Mucosa of descending colon (tissue), 3 donors: ENCODE measurements around the gene PTPRJ. TPM values are rescaled to one million over a fixed set of nuclear protein-coding genes. Genes with fewer than 3 reads are reported as not detected.

Source experiments
- ATAC-seq: fragments of 200-7000 bp; cut with Tn5 transposase; one replicate; pipeline ENCODE4 v1.9.1; 2020; ENCODE audit warnings: mild to moderate bottlenecking, moderate library complexity
- DNase-seq, 3 donors: peaks; one replicate each; pipeline ENCODE4 v3.0.0-alpha.2; 2020
- H3K36me3 ChIP-seq: fragments of 200-600 bp; one replicate; pipeline ENCODE4 v1.8.0; 2021; ENCODE audit warnings: low read depth, mild to moderate bottlenecking
- H3K4me1 ChIP-seq: fragments of 200-600 bp; one replicate; pipeline ENCODE4 v1.8.0; 2021; ENCODE audit warnings: low read depth, mild to moderate bottlenecking
- H3K4me3 ChIP-seq: fragments of 200-600 bp; one replicate; pipeline ENCODE4 v1.8.0; 2021; ENCODE audit warnings: mild to moderate bottlenecking
- H3K9me3 ChIP-seq: fragments of 200-600 bp; one replicate; pipeline ENCODE4 v1.8.0; 2021; ENCODE audit warnings: mild to moderate bottlenecking
- CTCF ChIP-seq: fragments of 200-600 bp; IDR thresholded peaks from one replicate; pipeline ENCODE4 v1.8.0; 2022; ENCODE audit warnings: antibody characterized with exemption, mild to moderate bottlenecking
- intact Hi-C, 2 donors: fragments of 100-400 bp; cut with DNase I in 1 of 2; cut with micrococcal nuclease in 1 of 2; formaldehyde crosslinking; loops; one replicate each; pipeline versions ENCODE4 v1.11.0 to v1.11.1; 2022; cut with DNase I, micrococcal nuclease
- total RNA-seq, 3 donors: library from RNA; stranded (reverse); fragmentation: NEBNext Ultra II Directional in 2 of 3; extraction: Animal tissue kit (Norgen Biotek cat#: 25700) in 2 of 3; gene quantifications; one replicate each; pipeline versions ENCODE4 v1.2.1 to v1.2.4, GENCODE V29; 2021 to 2023
- donor health status: DM: no; HTN: no; CAD: no; lungs with moderate emphysema.
- donor health status: DM: no; HTN: no; CAD: no.
- donor health status: DM: no; HTN: yes; CAD: no.

PTPRJ gene
- total RNA-seq, 3 donors from 2014 or later = 27.8 to 54.6 (median 44.0) TPM

- no peaks in the 10 kb centered on the region for H3K36me3 ChIP-seq
- intact Hi-C loops = loop anchor here in 1 of 2 donors (5.0 kb wide), 1 partner anchor 168 kb away; no protein-coding TSS in a partner anchor
- TF ChIP-seq CTCF = no peak
- DNase-seq = no peak
- no peak for ATAC-seq
- H3K4me3 ChIP-seq = no peak overlapping the region
- H3K9me3 ChIP-seq = no peaks in the 10 kb centered on the region
- peaks cover 57% of the 10 kb centered on the region for H3K4me1 ChIP-seq
Observed at GRCh38 chr11:48105096-48105990, 125.0 kb downstream of the PTPRJ start.

- no peak for TF ChIP-seq CTCF
- DNase-seq = no peak
- intact Hi-C loops = loop anchor here in 1 of 2 donors (5.0 kb wide), 1 partner anchor 169 kb away; no protein-coding TSS in a partner anchor
Observed at GRCh38 chr11:48106166-48106565, 125.8 kb downstream of the PTPRJ start.

GRCh38 chr11:48107188-48107704 lies 126.9 kb downstream of the PTPRJ start:
- peaks cover 43% of the 10 kb centered on the region for H3K4me1 ChIP-seq
- no peaks in the 10 kb centered on the region for H3K36me3 ChIP-seq
- no peaks in the 10 kb centered on the region for H3K9me3 ChIP-seq
- DNase-seq = peak in 1 of 3 donors; percentile 70
- peak; percentile 4 for ATAC-seq
- TF ChIP-seq CTCF = no peak
- intact Hi-C loops = loop anchor here in 1 of 2 donors (5.0 kb wide), 1 partner anchor 170 kb away; no protein-coding TSS in a partner anchor
- no peak overlapping the region for H3K4me3 ChIP-seq

More at GRCh38 chr11:48106166-48106565, 125.8 kb downstream of the PTPRJ start:
- H3K9me3 ChIP-seq = no peaks in the 10 kb centered on the region
- ATAC-seq = no peak
- peaks cover 53% of the 10 kb centered on the region for H3K4me1 ChIP-seq
- no peak overlapping the region for H3K4me3 ChIP-seq
- H3K36me3 ChIP-seq = no peaks in the 10 kb centered on the region

GRCh38 chr11:48108231-48109045 lies 128.1 kb downstream of the PTPRJ start:
- Histone ChIP-seq H3K4me1 (peaks cover 33% of the 10 kb centered on the region), H3K4me3 (no peak overlapping the region), H3K9me3 (no peaks in the 10 kb centered on the region), H3K36me3 (no peaks in the 10 kb centered on the region)
- DNase-seq (no peak), ATAC-seq (no peak)
- intact Hi-C loops = loop anchor here in 1 of 2 donors (5.0 kb wide), 1 partner anchor 171 kb away; no protein-coding TSS in a partner anchor
- no peak for TF ChIP-seq CTCF

DNA sequence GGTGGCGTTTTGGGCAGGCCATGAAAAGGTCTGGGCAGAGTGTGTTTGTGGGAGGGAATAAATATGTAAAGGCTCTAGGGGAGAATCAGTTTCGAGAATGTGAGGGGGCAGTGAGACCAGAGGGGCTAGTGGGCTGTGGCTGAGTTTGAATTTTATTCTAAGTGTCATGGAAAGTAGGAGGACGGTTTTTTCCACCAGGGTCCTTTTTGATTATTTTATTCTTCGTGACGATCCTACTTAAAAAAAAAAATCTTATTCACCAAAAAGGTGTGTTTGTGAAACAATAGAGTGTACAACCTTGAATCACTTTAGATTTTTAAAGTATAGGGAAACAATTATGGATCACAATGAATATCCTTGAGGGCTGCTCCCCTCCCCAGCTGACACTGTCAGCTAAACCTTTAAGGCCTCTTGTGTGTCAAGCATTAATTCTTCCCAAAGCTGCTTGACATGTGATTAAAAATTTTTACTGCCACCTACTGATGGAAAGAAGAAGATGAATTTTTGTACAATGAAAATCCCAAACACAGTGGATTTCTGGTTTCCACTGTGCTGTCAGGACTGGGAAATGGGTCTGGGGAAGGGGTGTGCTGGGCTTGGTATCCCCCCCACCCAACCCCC lies 128.8 kb downstream of the PTPRJ start:
- no peak overlapping the region for H3K4me3 ChIP-seq
- DNase-seq (no peak), ATAC-seq (peak; percentile 55)
- no peak for TF ChIP-seq CTCF
- no peaks in the 10 kb centered on the region for H3K36me3 ChIP-seq
- H3K9me3 ChIP-seq = no peaks in the 10 kb centered on the region
- peaks cover 26% of the 10 kb centered on the region for H3K4me1 ChIP-seq
- intact Hi-C loops = loop anchor here in 1 of 2 donors (5.0 kb wide), 1 partner anchor 172 kb away; no protein-coding TSS in a partner anchor
